22Rv1 (cell line): ENCODE results near the gene DAB1.

Source experiments
- ZFX ChIP-seq: fragments of 450-650 bp; IDR thresholded peaks from 2 replicates; pipeline ENCODE4 v1.6.1; 2017; ENCODE audit warnings: antibody characterized with exemption, borderline replicate concordance
- TF ChIP-seq, protein P1 (sequence below): fragments of 450-650 bp; IDR thresholded peaks from 2 replicates; pipeline ENCODE4 v1.5.1; 2017; ENCODE audit warnings: mild to moderate bottlenecking

GRCh38 chr1:57250021-57250420, 173.8 kb downstream of the DAB1 start:
- TF ChIP-seq, protein P1, sequence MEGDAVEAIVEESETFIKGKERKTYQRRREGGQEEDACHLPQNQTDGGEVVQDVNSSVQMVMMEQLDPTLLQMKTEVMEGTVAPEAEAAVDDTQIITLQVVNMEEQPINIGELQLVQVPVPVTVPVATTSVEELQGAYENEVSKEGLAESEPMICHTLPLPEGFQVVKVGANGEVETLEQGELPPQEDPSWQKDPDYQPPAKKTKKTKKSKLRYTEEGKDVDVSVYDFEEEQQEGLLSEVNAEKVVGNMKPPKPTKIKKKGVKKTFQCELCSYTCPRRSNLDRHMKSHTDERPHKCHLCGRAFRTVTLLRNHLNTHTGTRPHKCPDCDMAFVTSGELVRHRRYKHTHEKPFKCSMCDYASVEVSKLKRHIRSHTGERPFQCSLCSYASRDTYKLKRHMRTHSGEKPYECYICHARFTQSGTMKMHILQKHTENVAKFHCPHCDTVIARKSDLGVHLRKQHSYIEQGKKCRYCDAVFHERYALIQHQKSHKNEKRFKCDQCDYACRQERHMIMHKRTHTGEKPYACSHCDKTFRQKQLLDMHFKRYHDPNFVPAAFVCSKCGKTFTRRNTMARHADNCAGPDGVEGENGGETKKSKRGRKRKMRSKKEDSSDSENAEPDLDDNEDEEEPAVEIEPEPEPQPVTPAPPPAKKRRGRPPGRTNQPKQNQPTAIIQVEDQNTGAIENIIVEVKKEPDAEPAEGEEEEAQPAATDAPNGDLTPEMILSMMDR: no peak
- TF ChIP-seq ZFX: no peak
